Upper lobe of right lung (tissue), 1 donor: ENCODE results near the gene PKLR. TPM values are rescaled to one million over a fixed set of nuclear protein-coding genes. Genes with fewer than 3 reads are reported as not detected.

Experiments used
- ATAC-seq: fragments of 200-7000 bp; cut with Tn5 transposase; one replicate; pipeline ENCODE4 v1.9.1; 2020; ENCODE audit warnings: mild to moderate bottlenecking, moderate library complexity
- DNase-seq: peaks from one replicate; pipeline ENCODE4 v3.0.0-alpha.2; 2020
- H3K27ac ChIP-seq: fragments of 200-600 bp; one replicate; pipeline ENCODE4 v1.8.0; 2022
- H3K27me3 ChIP-seq: fragments of 200-600 bp; one replicate; pipeline ENCODE4 v1.8.0; 2022; ENCODE audit warnings: mild to moderate bottlenecking
- H3K36me3 ChIP-seq: fragments of 200-600 bp; one replicate; pipeline ENCODE4 v1.8.0; 2022
- H3K4me1 ChIP-seq: fragments of 200-600 bp; one replicate; pipeline ENCODE4 v1.8.0; 2022
- H3K4me3 ChIP-seq: fragments of 200-600 bp; one replicate; pipeline ENCODE4 v1.8.0; 2022; ENCODE audit warnings: mild to moderate bottlenecking
- H3K9me3 ChIP-seq: fragments of 200-600 bp; one replicate; pipeline ENCODE4 v1.8.0; 2022
- intact Hi-C: fragments of 100-400 bp; cut with DNase I; formaldehyde crosslinking; loops from one replicate; pipeline ENCODE4 v1.11.0; 2022
- total RNA-seq: library from RNA; stranded (reverse); fragmentation: NEBNext Ultra II Directional; extraction: Animal tissue kit (Norgen Biotek cat#: 25700); gene quantifications from one replicate; pipeline ENCODE4 v1.2.1, GENCODE V29; 2021
- TF ChIP-seq, protein P1 (sequence below): fragments of 200-600 bp; IDR thresholded peaks from one replicate; pipeline ENCODE4 v1.8.0; 2022; ENCODE audit warnings: antibody characterized with exemption
- donor health status: DM: no; HTN: yes; CAD: no; lungs with severe emphysema.

PKLR gene
- total RNA-seq, 1 donor from 2014 or later, result not detected

DNA sequence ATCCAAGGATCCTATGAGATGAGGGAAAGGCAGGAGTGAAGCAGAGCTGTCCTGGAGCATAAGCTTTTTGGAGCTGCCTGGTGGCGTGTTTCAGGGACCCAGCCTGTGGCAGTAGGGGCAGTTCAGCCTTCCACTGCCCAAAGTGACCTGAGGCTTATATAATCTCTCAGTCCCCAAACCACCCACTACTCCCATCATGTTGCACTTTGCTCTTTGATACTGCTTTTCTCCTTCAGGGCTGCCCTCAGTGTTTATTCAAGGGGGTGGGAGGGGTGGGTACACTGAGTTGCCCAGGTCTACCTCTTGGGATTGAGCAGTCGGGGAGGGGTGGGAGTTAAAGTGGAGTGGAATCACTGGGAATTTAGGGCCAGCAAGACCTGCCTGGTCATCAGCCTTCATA is 14.7 kb downstream of the PKLR start:
- DNase-seq (no peak), ATAC-seq (no peak)
- intact Hi-C loops, result no loop called here
- TF ChIP-seq, protein P1, sequence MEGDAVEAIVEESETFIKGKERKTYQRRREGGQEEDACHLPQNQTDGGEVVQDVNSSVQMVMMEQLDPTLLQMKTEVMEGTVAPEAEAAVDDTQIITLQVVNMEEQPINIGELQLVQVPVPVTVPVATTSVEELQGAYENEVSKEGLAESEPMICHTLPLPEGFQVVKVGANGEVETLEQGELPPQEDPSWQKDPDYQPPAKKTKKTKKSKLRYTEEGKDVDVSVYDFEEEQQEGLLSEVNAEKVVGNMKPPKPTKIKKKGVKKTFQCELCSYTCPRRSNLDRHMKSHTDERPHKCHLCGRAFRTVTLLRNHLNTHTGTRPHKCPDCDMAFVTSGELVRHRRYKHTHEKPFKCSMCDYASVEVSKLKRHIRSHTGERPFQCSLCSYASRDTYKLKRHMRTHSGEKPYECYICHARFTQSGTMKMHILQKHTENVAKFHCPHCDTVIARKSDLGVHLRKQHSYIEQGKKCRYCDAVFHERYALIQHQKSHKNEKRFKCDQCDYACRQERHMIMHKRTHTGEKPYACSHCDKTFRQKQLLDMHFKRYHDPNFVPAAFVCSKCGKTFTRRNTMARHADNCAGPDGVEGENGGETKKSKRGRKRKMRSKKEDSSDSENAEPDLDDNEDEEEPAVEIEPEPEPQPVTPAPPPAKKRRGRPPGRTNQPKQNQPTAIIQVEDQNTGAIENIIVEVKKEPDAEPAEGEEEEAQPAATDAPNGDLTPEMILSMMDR, result no peak
- Histone ChIP-seq H3K4me1 (no peaks in the 10 kb centered on the region), H3K27me3 (no peaks in the 10 kb centered on the region), H3K9me3 (no peaks in the 10 kb centered on the region), H3K36me3 (no peaks in the 10 kb centered on the region), H3K4me3 (no peak overlapping the region), H3K27ac (no peak overlapping the region)

- Histone ChIP-seq H3K36me3 (no peaks in the 10 kb centered on the region), H3K4me1 (no peaks in the 10 kb centered on the region), H3K27ac (no peak overlapping the region), H3K9me3 (no peaks in the 10 kb centered on the region), H3K4me3 (no peak overlapping the region), H3K27me3 (no peaks in the 10 kb centered on the region)
- intact Hi-C loops, result no loop called here
- ATAC-seq, result no peak
- no peak for DNase-seq
- TF ChIP-seq, protein P1, result no peak
Observed at GRCh38 chr1:155285631-155286044, 15.6 kb downstream of the PKLR start.

GRCh38 chr1:155285063-155285462 is 16.2 kb downstream of the PKLR start:
- TF ChIP-seq, protein P1, result no peak
- Histone ChIP-seq H3K27ac (no peak overlapping the region), H3K9me3 (no peaks in the 10 kb centered on the region), H3K27me3 (no peaks in the 10 kb centered on the region), H3K4me1 (no peaks in the 10 kb centered on the region), H3K4me3 (no peak overlapping the region), H3K36me3 (no peaks in the 10 kb centered on the region)
- DNase-seq (no peak), ATAC-seq (no peak)
- intact Hi-C loops, result no loop called here

DNA sequence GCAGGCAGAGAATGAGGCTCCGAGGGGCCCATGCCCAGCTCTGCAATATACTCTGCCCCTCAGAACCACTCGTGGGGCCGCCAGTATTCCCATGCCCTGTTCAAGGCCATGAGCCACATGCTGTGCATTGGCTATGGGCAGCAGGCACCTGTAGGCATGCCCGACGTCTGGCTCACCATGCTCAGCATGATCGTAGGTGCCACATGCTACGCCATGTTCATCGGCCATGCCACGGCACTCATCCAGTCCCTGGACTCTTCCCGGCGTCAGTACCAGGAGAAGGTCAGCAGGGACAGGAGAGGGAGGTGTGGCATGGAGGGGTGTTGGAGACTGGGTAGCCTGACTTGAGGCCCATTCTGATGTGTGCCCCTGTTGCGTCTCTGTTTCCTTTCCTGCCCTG is 16.8 kb downstream of the PKLR start:
- no peaks in the 10 kb centered on the region for H3K36me3 ChIP-seq
- H3K27ac ChIP-seq, result no peak overlapping the region
- no peaks in the 10 kb centered on the region for H3K9me3 ChIP-seq
- ATAC-seq (no peak), DNase-seq (no peak)
- intact Hi-C loops, result no loop called here
- no peaks in the 10 kb centered on the region for H3K27me3 ChIP-seq
- no peak overlapping the region for H3K4me3 ChIP-seq
- TF ChIP-seq, protein P1, result no peak
- no peaks in the 10 kb centered on the region for H3K4me1 ChIP-seq

- H3K27ac ChIP-seq, result no peak overlapping the region
- no peaks in the 10 kb centered on the region for H3K9me3 ChIP-seq
- no peaks in the 10 kb centered on the region for H3K36me3 ChIP-seq
- no peak for DNase-seq
- no peak overlapping the region for H3K4me3 ChIP-seq
- TF ChIP-seq, protein P1, result no peak
- no peak for ATAC-seq
- peaks cover 7% of the 10 kb centered on the region for H3K4me1 ChIP-seq
- intact Hi-C loops, result no loop called here
- no peaks in the 10 kb centered on the region for H3K27me3 ChIP-seq
Observed at GRCh38 chr1:155282488-155283091, 18.6 kb downstream of the PKLR start.

DNA sequence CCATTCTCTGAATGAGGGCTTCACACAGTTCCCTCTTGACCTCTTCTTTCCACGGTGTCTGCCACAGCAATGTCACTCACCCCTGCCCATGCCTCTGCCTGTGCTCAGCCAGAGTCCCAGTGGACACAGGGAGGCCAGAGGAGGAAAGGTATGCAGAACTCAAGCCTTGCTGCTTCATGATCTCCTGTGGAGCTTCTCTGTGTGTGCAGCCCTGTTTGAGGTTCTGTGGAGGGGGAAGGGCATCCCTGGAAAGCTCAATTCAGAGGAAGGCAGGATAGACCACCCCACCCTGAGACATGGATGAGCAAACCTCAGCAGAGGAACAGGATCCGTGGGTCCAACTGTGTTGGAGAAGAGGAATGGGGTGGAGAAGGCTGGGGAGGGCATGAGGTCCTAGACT is 22.0 kb downstream of the PKLR start:
- DNase-seq (no peak), ATAC-seq (no peak)
- TF ChIP-seq, protein P1, result no peak
- no peak overlapping the region for H3K27ac ChIP-seq
- no peak overlapping the region for H3K4me3 ChIP-seq
- no peaks in the 10 kb centered on the region for H3K9me3 ChIP-seq
- no peaks in the 10 kb centered on the region for H3K27me3 ChIP-seq
- H3K36me3 ChIP-seq, result no peaks in the 10 kb centered on the region
- H3K4me1 ChIP-seq, result peaks cover 13% of the 10 kb centered on the region
- intact Hi-C loops, result no loop called here
